Renal cortex interstitium (tissue), 11 donors: ENCODE results near the gene SELP. TPM values are rescaled to one million over a fixed set of nuclear protein-coding genes. Genes with fewer than 3 reads are reported as not detected.

Experiments
- DNase-seq, 11 donors: peaks; one replicate each; pipeline ENCODE4 v3.0.0-alpha.2; 2013; ENCODE audit warnings: low read depth in 9 of 11, low spot score in 4 of 11; ENCODE audit errors: extremely low read depth in 1 of 11
- polyA plus RNA-seq, 3 donors: library from polyadenylated mRNA; unstranded; fragments of 120-200 nt; gene quantifications; one replicate each; pipeline ENCODE4 v1.2.1, GENCODE V29; 2013; ENCODE audit not compliant: insufficient read length in 3 of 3

SELP gene
- polyA plus RNA-seq, 3 donors, result 2.8 to 7.1 (median 4.1) TPM

DNA sequence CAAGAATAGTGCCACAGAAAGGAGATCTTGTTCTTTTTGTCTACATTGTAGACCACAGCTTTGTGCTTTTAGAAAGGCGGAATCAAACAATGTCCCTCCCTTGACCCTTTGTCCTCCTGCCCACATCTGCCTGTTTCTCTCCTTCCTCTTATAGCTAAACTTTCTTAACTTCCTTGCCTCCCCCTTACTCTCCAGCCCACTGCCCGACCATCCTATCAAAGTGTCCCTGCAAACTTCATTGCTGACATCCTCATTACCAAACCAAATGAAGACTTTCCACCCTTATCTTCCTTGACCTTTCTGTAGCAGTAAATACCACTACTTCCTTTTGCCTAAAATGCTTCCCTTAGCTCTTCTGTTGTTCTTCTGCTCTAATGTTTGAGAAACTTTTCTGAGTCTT, 5.0 kb downstream of the SELP start:
- DNase-seq, result no peak

DNA sequence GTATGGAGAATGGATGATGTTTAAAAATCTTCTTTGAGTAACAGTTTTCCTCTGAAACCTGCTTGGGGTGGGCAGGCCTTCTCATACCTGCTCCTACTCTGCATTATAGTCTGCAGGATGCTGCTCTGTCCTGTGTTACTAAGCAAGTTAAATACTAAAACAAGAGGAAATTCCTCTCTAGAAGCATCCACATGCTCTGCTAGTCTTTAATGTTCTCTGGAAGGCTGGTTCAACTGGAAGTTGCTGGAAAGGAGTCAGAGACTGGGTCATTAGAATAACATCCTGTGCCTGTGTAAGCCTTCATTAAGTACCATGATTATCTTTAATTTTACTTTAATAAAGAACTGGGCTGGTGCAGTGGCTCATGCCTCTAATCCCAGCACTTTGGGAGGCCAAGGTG, 5.8 kb downstream of the SELP start:
- DNase-seq, result no peak

DNA sequence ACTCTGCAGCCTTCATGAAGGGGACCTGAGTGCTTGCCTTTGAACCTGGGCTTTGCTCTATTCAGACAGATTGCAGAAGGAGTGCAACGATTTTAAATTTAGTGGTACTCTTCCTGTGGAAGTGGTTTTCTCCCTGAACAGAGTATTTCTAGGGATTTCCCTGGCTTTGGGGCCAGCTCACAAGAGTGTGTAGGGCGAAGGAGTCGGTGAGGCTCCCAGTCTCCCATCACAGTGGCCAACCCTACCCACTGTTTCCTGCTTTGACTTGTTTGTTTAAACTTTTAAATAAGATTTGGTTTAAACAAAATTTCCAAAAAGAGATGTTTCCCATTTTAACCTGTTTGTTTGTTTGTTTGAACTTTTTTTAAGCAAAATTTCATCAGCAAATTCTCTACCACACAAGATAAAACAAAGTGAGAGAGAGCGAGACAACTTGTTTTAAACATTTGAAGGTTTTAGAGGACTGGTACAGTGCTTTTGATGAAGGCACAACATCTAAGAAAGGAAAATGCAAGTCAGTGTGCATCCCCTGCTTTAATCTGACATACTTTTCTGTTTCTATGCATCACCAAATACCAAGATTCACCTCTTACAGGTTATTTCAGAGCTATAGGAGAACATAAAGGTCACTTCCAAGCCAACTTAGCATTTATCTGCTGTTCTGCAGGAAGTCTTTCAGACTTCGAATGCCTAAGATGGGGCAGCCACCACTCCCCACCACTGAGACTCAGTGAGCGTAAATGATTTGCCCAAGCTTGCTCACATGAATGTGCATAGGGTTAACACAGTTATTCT, 6.6 kb downstream of the SELP start:
- DNase-seq, result no peak

- no peak for DNase-seq
Measured at GRCh38 chr1:169620565-169620964, 9.4 kb downstream of the SELP start.

- DNase-seq, result no peak
Measured at GRCh38 chr1:169618367-169618766, 11.6 kb downstream of the SELP start.

GRCh38 chr1:169615803-169616202, 14.1 kb downstream of the SELP start:
- DNase-seq, result no peak

DNA sequence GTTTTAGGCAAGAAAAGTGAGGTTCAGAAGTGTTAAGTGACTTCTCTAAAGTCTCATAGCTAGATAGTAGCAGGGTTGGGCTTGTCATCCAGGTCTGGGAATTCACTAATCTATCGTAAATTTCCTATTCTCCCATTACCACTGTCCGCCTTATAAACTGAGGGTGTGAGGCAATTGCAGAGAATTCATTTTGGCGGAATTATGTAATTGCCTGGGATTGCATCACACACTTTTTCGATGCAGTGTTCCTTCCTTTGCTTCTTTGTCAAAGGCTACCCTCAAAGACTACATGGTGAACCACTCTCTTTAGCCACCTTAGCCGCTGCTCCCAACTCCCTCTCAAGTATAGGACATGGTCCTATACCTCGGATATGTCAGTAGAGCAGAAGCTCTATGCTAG, 19.1 kb downstream of the SELP start:
- DNase-seq, result no peak

DNA sequence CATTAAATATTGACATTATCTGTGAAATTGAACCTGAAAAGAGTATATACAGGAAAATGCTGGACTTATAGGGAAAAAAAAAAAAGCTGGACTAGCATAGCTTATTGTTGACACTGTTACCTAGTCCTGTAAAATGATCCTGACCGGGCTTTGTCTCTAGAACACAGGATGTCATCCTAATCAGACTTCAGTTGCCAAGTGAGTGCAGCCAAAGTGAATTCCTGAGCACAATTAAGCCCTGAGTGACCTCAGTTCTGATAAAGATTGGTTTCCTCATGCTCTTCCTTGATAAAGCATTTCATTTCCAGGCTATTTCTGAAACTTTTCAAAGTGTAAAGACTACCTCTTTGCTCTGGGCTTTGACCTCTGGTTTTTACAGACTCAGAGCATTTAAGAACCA, 19.8 kb downstream of the SELP start:
- peak in 2 of 11 donors; percentile 5 to 6 for DNase-seq

DNA sequence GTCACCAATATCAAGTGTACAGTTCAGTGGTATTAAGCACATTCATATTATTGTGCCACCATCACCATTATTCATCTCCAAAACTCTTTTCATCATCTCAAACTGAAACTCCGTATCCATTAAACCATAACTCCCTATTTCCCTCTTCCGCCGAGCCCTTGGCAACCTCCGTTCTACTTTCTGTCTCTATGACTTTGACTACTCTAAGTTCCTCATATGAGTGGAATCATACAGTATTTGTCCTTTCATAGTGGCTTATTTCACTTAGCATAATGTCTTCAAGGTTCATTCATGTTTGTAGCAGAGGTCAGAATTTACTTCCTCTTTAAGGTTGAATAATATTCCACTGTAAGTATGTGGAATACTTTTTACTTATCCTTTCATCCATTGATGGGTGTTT, 21.7 kb downstream of the SELP start:
- DNase-seq, result no peak

GRCh38 chr1:169604781-169605560, 25.0 kb downstream of the SELP start:
- DNase-seq, result no peak

GRCh38 chr1:169601096-169601881, 28.6 kb downstream of the SELP start:
- DNase-seq, result no peak

- peak in 6 of 11 donors; percentile 13 to 53 (median 35) for DNase-seq
Measured at GRCh38 chr1:169595764-169596711, 33.9 kb downstream of the SELP start.

- DNase-seq, result no peak
Measured at GRCh38 chr1:169594391-169594790, 35.5 kb downstream of the SELP start.

DNA sequence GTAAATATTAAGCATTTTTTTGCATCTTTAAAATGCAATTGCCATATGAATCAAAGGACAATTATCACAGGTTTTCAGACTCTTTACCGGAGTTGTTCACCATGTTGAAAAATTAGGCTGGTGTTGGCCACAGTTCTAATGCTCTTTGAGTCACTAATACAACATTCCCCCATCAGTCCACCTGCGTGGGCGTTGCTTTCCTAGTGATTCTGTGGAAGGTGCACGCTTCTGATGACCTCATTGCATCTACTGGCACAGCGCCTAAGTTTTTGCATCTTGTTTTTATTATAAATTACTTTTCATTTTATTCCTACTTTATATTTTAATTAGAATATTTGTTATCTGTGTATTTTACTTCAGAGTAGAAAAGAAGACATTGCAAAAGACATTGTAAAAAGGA, 39.0 kb downstream of the SELP start:
- DNase-seq, result no peak

- no peak for DNase-seq
Measured at GRCh38 chr1:169588785-169589485, 41.0 kb downstream of the SELP start.

DNA sequence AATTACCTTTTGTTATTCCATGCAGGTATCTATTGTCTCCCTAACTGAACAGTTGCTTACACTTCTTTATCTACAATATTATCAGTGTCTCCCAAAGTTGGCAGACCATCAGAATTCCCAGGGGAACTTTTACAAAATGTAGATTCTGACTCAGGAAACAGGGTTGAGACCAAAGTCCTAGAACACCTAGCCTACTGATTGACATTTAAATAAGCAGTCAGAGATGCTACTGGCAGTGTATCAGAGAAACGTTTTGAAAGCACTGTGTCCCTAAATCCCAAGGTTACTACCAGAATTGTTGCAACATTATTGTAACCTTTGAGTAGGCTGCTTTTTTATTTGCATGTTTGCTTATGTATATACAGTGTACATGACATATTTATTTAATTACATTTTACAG, 41.8 kb downstream of the SELP start:
- DNase-seq, result no peak

GRCh38 chr1:169586395-169587255, 43.3 kb downstream of the SELP start, which contains the start of gene F5:
Gene F5, minus strand, starts transcription at chr1:169586481. Its CDS starts 95 bp downstream, at chr1:169586386.
- peak in 8 of 11 donors; percentile 34 to 53 (median 38) for DNase-seq
